Measurements from ENCODE around the gene STAG1.
A peak's percentile ranks its signal among the peaks of the same experiment; 100 is the strongest.

- TF ChIP-seq CTCF (IDR thresholded peaks at IDR 0.05; ENCODE audit: insufficient read depth, low read length) = peak; percentile 76
- TF ChIP-seq POLR2AphosphoS5 (IDR thresholded peaks at IDR 0.05; ENCODE audit: low read depth) = peak; percentile 40
Observed at GRCh38 chr3:136752172-136752421, at the start of gene STAG1.
